ENCODE data around the gene CDH23. TPM values are rescaled to one million over a fixed set of nuclear protein-coding genes. Genes with fewer than 3 reads are reported as not detected.

CDH23 gene
- polyA plus RNA-seq, 1 experiment: 0.01 TPM

DNA sequence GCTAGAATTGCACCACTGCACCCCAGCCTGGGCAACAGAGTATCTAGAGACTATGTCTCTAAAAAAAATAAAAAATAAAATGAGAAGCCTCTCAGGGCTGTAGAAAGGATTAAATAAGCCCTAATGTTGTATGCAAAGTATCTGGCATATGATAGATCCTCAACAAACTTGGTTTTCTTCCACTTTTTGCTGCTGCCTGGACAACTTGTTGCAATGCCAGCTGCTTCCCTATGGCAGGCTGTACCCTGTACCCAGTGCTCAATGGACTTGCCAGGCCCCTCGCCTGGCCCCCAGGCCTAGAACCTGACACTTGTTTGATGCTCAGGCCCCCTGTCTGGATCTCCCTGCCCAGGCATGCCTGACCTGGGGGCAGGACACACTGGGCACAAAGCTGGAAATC, 28.5 kb upstream of the CDH23 start:
- Histone ChIP-seq H3K27me3 (ENCODE audit: control insufficient read depth, insufficient read depth, low read length) (peaks cover 25% of the 10 kb centered on the region), H3K27ac (ENCODE audit: low read depth, low read length) (no peak overlapping the region), H3K4me3 (ENCODE audit: low read depth, low read length) (no peak overlapping the region), H3K9me3 (ENCODE audit: control insufficient read depth, insufficient read depth, low read length) (no peaks in the 10 kb centered on the region; the same call in 1 of the 2 replicates)
- TF ChIP-seq, protein P1, sequence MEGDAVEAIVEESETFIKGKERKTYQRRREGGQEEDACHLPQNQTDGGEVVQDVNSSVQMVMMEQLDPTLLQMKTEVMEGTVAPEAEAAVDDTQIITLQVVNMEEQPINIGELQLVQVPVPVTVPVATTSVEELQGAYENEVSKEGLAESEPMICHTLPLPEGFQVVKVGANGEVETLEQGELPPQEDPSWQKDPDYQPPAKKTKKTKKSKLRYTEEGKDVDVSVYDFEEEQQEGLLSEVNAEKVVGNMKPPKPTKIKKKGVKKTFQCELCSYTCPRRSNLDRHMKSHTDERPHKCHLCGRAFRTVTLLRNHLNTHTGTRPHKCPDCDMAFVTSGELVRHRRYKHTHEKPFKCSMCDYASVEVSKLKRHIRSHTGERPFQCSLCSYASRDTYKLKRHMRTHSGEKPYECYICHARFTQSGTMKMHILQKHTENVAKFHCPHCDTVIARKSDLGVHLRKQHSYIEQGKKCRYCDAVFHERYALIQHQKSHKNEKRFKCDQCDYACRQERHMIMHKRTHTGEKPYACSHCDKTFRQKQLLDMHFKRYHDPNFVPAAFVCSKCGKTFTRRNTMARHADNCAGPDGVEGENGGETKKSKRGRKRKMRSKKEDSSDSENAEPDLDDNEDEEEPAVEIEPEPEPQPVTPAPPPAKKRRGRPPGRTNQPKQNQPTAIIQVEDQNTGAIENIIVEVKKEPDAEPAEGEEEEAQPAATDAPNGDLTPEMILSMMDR (IDR thresholded peaks at IDR 0.05; ENCODE audit: low read depth, low read length): no peak
- ChIA-PET POLR2A (no interaction called here), CTCF (interaction anchor here (1.8 kb wide), 1 partner anchor 16 kb away, joined by 6 read pairs; no protein-coding TSS in a partner anchor)
- no peak for DNase-seq (ENCODE audit: low read depth, low spot score)

DNA sequence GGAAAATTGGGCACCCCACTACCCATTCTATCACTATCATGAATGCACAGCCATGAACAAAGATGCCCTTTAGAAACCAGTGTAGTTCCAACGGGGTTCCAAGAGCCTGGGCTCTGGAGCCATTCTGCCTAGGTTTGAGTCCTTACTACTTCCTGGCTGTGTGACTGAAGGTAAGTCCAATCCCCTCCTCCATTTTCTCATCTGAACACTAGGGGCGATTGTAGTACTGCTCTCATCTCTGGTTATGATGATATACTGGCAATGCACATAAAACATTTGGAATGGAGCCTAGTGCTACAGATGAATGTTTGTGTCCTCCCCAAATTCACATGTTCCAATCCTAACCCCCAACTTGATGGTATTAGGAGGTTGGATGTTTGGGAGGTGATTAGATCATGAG, 28.1 kb upstream of the CDH23 start:
- CTCF ChIA-PET: interaction anchor here (1.8 kb wide), 1 partner anchor 16 kb away, joined by 6 read pairs; no protein-coding TSS in a partner anchor

DNA sequence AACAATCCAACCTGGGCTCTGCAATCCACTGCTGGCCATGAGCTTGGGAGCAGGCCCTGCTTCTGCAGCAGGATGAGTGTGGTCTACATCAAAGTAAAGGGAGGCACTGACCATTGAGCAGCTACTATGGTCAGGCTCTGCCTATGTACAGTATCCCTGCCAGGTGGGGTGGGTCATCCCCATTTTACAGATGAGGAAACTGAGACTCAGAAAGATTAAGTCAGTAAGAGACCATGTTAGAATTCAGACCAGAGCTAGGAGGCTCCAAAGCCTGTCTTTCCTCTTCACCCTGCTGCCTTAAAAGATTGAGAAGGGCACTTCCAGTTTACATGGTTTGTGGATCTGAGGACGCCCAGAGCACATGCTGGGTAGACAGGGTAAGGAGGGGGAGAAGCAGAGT, 27.1 kb upstream of the CDH23 start:
- H3K9me3 ChIP-seq (ENCODE audit: control insufficient read depth, insufficient read depth, low read length): no peaks in the 10 kb centered on the region; the same call in 1 of the 2 replicates
- no peak for DNase-seq (ENCODE audit: low read depth, low spot score)
- peaks cover 38% of the 10 kb centered on the region for H3K27me3 ChIP-seq (ENCODE audit: control insufficient read depth, insufficient read depth, low read length)
- no peak overlapping the region for H3K4me3 ChIP-seq (ENCODE audit: low read depth, low read length)
- ChIA-PET CTCF (interaction anchor here (1.8 kb wide), 1 partner anchor 15 kb away, joined by 6 read pairs; no protein-coding TSS in a partner anchor), POLR2A (no interaction called here)
- H3K27ac ChIP-seq (ENCODE audit: low read depth, low read length): no peak overlapping the region
- TF ChIP-seq, protein P1 (IDR thresholded peaks at IDR 0.05; ENCODE audit: low read depth, low read length): no peak

More for the DNA sequence above, 28.1 kb upstream of the CDH23 start:
- no peak for DNase-seq (ENCODE audit: low read depth, low spot score)
- Histone ChIP-seq H3K27ac (ENCODE audit: low read depth, low read length) (no peak overlapping the region), H3K27me3 (ENCODE audit: control insufficient read depth, insufficient read depth, low read length) (peaks cover 29% of the 10 kb centered on the region), H3K4me3 (ENCODE audit: low read depth, low read length) (no peak overlapping the region), H3K9me3 (ENCODE audit: control insufficient read depth, insufficient read depth, low read length) (no peaks in the 10 kb centered on the region; the same call in 1 of the 2 replicates)
- POLR2A ChIA-PET: no interaction called here
- TF ChIP-seq, protein P1 (IDR thresholded peaks at IDR 0.05; ENCODE audit: low read depth, low read length): no peak

DNA sequence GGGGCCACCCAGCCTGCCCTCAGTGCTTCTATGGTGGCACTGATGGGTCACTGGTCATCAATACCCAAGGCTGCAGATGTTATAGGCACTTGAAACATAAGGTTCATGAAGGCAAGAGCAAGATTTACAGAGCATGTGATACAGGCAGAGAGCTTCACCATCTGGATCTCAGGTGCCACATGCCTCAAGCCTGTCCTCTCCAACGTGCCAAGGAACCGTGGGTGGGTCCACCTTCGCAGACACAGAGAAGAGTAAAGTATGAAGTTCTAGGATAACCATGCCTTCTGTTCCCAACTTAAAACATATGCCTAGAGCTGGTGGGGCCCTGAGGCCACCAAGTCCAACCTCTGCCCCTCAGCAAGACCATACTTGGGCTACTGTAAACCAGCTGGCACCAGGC, 26.7 kb upstream of the CDH23 start:
- no peak for DNase-seq (ENCODE audit: low read depth, low spot score)
- Histone ChIP-seq H3K27me3 (ENCODE audit: control insufficient read depth, insufficient read depth, low read length) (peaks cover 42% of the 10 kb centered on the region), H3K4me3 (ENCODE audit: low read depth, low read length) (no peak overlapping the region), H3K27ac (ENCODE audit: low read depth, low read length) (no peak overlapping the region), H3K9me3 (ENCODE audit: control insufficient read depth, insufficient read depth, low read length) (no peaks in the 10 kb centered on the region; the same call in 1 of the 2 replicates)
- POLR2A ChIA-PET: no interaction called here
- TF ChIP-seq, protein P1 (IDR thresholded peaks at IDR 0.05; ENCODE audit: low read depth, low read length): no peak
- CTCF ChIA-PET: interaction anchor here (1.8 kb wide), 1 partner anchor 14 kb away, joined by 6 read pairs; no protein-coding TSS in a partner anchor

DNA sequence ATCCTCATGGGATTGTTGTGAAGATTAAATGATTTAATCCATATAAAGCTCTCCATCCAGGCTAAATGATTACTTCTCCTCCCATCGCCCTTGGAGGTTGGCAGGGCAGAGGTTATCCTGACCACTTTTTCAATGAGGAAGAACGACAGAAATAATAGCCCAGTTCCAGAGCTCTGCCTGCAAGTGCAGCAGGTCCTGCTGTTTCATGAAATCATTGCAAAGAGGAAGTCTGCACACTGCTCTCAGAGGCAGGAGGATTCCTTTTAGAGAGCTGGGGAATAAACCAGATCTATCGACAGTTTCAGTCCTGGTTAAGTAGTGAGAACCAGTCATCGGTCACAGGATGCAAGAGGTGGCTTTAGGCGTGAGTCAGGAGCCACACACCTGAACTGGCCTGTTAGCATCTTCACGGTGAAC, 25.0 kb upstream of the CDH23 start:
- POLR2A ChIA-PET: no interaction called here
- Histone ChIP-seq H3K27me3 (ENCODE audit: control insufficient read depth, insufficient read depth, low read length) (peaks cover 50% of the 10 kb centered on the region), H3K9me3 (ENCODE audit: control insufficient read depth, insufficient read depth, low read length) (peaks cover 1% of the 10 kb centered on the region; the same call in 1 of the 2 replicates), H3K4me3 (ENCODE audit: low read depth, low read length) (no peak overlapping the region), H3K27ac (ENCODE audit: low read depth, low read length) (no peak overlapping the region)
- TF ChIP-seq, protein P1 (IDR thresholded peaks at IDR 0.05; ENCODE audit: low read depth, low read length): no peak
- CTCF ChIA-PET: no interaction called here
- DNase-seq (ENCODE audit: low read depth, low spot score): no peak
